HCT116 (cell line): ENCODE data around the gene TBXA2R. TPM values are rescaled to one million over a fixed set of nuclear protein-coding genes. Genes with fewer than 3 reads are reported as not detected.

ENCODE experiments used
- ATAC-seq: fragments of 200-7000 bp; cut with Tn5 transposase; 2 replicates; pipeline ENCODE4 v1.9.1; 2020; ENCODE audit warnings: mild to moderate bottlenecking, moderate library complexity
- BruUV-seq: library from RNA; stranded (reverse); fragments of 400-500 nt; replicated peaks from 2 replicates; lab custom pipeline; 2021; lab: Mats Ljungman, UMichigan
- CTCF ChIA-PET: fragments of 300-600 bp; sonication (Branson Sonifier 250); formaldehyde crosslinking; loops from one replicate; lab custom pipeline; 2021; ENCODE audit warnings: antibody characterized with exemption; lab: Charles Lee
- POLR2A ChIA-PET: fragments of 300-600, 350-600 bp; sonication (Branson Sonifier 250); formaldehyde crosslinking; loops from one replicate; lab custom pipeline; 2021; ENCODE audit warnings: antibody characterized with exemption; lab: Charles Lee
- RAD21 ChIA-PET, 2 experiments: fragments of 300-600 bp; sonication (Branson Sonifier 250); formaldehyde crosslinking; loops; one replicate each; lab custom pipeline; 2023; ENCODE audit warnings: low total read pairs in 2 of 2; ENCODE audit not compliant: uncharacterized antibody in 2 of 2, unreplicated experiment in 2 of 2, low non-redundant PET in 1 of 2; lab: Charles Lee
- DNase-seq: peaks from one replicate; pipeline ENCODE4 v3.0.0-alpha.2; 2010; ENCODE audit warnings: low read depth, low spot score
- H2AFZ ChIP-seq: fragments of 200-600 bp; shearing (Covaris generic), sonication (generic); 2 replicates; pipeline ENCODE4 v1.6.1; 2017; ENCODE audit warnings: low read depth, mixed run types, mixed read lengths, antibody characterized with exemption, low read length; ENCODE audit not compliant: poor library complexity, severe bottlenecking
- H3K27ac ChIP-seq: 2 replicates; pipeline ENCODE4 v1.5.1; 2012; ENCODE audit warnings: low read depth, low read length
- H3K27me3 ChIP-seq: fragments of 200-600 bp; sonication (generic); 2 replicates; pipeline ENCODE4 v1.6.1; 2016; ENCODE audit warnings: mixed run types, low read length, mixed read lengths; ENCODE audit not compliant: insufficient read depth
- H3K36me3 ChIP-seq, 2 experiments: fragments of 200-500 bp in 1 of 2; fragments of 200-600 bp in 1 of 2; sonication (Bioruptor generic) in 1 of 2; sonication (generic) in 1 of 2; 2 replicates each; pipeline versions ENCODE4 v1.5.1 to v1.6.1; 2014 to 2016; ENCODE audit warnings: low read length in 2 of 2, inconsistent platforms in 1 of 2, mixed read lengths in 1 of 2, mixed run types in 1 of 2; ENCODE audit not compliant: insufficient read depth in 2 of 2, control insufficient read depth in 1 of 2
- H3K4me1 ChIP-seq, 2 experiments: fragments of 200-600 bp in 1 of 2; sonication (generic) in 1 of 2; 2 replicates each; pipeline versions ENCODE4 v1.5.1 to v1.6.1; 2012 to 2017; ENCODE audit warnings: low read length in 2 of 2, inconsistent platforms in 1 of 2, mild to moderate bottlenecking in 1 of 2, mixed read lengths in 1 of 2, mixed run types in 1 of 2, moderate library complexity in 1 of 2; ENCODE audit not compliant: insufficient read depth in 2 of 2, control insufficient read depth in 1 of 2
- H3K4me2 ChIP-seq: fragments of 200-600 bp; sonication (generic); 2 replicates; pipeline ENCODE4 v1.6.1; 2017; ENCODE audit warnings: mixed run types, low read length, mixed read lengths
- H3K4me3 ChIP-seq, 2 experiments: fragments of 200-600 bp in 1 of 2; sonication (generic) in 1 of 2; replicated peaks in 1 of 2; 2 replicates each; pipeline ENCODE4 v1.5.1; 2011 to 2016; ENCODE audit warnings: low read length in 2 of 2, control low read depth in 1 of 2, low read depth in 1 of 2, mild to moderate bottlenecking in 1 of 2, mixed read lengths in 1 of 2, mixed run types in 1 of 2
- H3K79me2 ChIP-seq: fragments of 200-600 bp; sonication (generic); 2 replicates; pipeline ENCODE4 v1.6.1; 2017; ENCODE audit warnings: mild to moderate bottlenecking, mixed run types, low read length, moderate library complexity, mixed read lengths; ENCODE audit not compliant: insufficient read depth
- H3K9ac ChIP-seq: fragments of 200-600 bp; sonication (generic); 2 replicates; pipeline ENCODE4 v1.6.1; 2016; ENCODE audit warnings: low read length, mixed read lengths
- H3K9me2 ChIP-seq: fragments of 200-600 bp; sonication (generic), shearing (Covaris generic); 2 replicates; pipeline ENCODE4 v1.6.1; 2017; ENCODE audit warnings: mixed run types, mild to moderate bottlenecking, moderate library complexity; ENCODE audit not compliant: insufficient read depth
- H3K9me3 ChIP-seq, 2 experiments: fragments of 200-500 bp in 1 of 2; fragments of 200-600 bp in 1 of 2; sonication (Bioruptor generic) in 1 of 2; sonication (generic) in 1 of 2; 2 replicates each; pipeline ENCODE4 v1.6.1; 2014 to 2017; ENCODE audit warnings: low read length in 2 of 2, mixed read lengths in 2 of 2, inconsistent platforms in 1 of 2, low read depth in 1 of 2, mild to moderate bottlenecking in 1 of 2, mixed run types in 1 of 2, moderate library complexity in 1 of 2; ENCODE audit not compliant: control insufficient read depth in 1 of 2, insufficient read depth in 1 of 2
- H4K20me1 ChIP-seq: fragments of 200-600 bp; sonication (generic), shearing (Covaris generic); 2 replicates; pipeline ENCODE4 v1.6.1; 2017; ENCODE audit warnings: mixed run types, mild to moderate bottlenecking, moderate library complexity; ENCODE audit not compliant: insufficient read depth
- CBX3 ChIP-seq: IDR thresholded peaks from 2 replicates; pipeline ENCODE4 v1.6.1; 2012; ENCODE audit warnings: low read depth
- ELF1 ChIP-seq: IDR thresholded peaks from 2 replicates; pipeline ENCODE4 v1.6.1; 2012; ENCODE audit warnings: low read depth, borderline replicate concordance
- POLR2AphosphoS5 ChIP-seq: IDR thresholded peaks from 2 replicates; pipeline ENCODE4 v1.6.1; 2011; ENCODE audit warnings: mild to moderate bottlenecking, low read depth, low read length, moderate library complexity
- RAD21 ChIP-seq: IDR thresholded peaks from 2 replicates; pipeline ENCODE4 v1.6.1; 2012; ENCODE audit warnings: low read depth, mild to moderate bottlenecking
- TCF7L2 ChIP-seq: IDR thresholded peaks from 2 replicates; pipeline ENCODE4 v1.7.0; 2011; ENCODE audit warnings: borderline replicate concordance, inconsistent platforms; ENCODE audit not compliant: insufficient read depth, insufficient read length; ENCODE audit errors: extremely low read depth
- ZFX ChIP-seq: fragments of 450-650 bp; IDR thresholded peaks from 2 replicates; pipeline ENCODE4 v1.6.1; 2017
- intact Hi-C: fragments of 100-400 bp; cut with micrococcal nuclease; formaldehyde crosslinking; loops from 2 replicates; pipeline ENCODE4 v1.10.0; 2022
- total RNA-seq: library from RNA; stranded (reverse); gene quantifications from one replicate; pipeline ENCODE4 v1.2.1, GENCODE V29; 2021; ENCODE audit not compliant: unreplicated experiment
- TF ChIP-seq, protein P1 (sequence below): IDR thresholded peaks from 2 replicates; pipeline ENCODE4 v1.6.1; 2012; ENCODE audit warnings: low read depth
- TF ChIP-seq, protein P2 (sequence below): IDR thresholded peaks from 2 replicates; pipeline ENCODE4 v1.6.1; 2012

Gene TBXA2R
- total RNA-seq, 1 experiment from 2014 or later, result 2.3 TPM

- ChIA-PET RAD21 (no interaction called here), POLR2A (interaction anchor here (1.4 to 1.7 kb wide), 2 partner anchors 11 to 54 kb away, joined by 3 to 5 read pairs; no protein-coding TSS in a partner anchor), CTCF (no interaction called here)
- H3K4me2 ChIP-seq, result peak overlapping the region; percentile 97; the same call in 1 of the 2 replicates
- peaks cover 8% of the 10 kb centered on the region; the same call in 1 of the 2 replicates for H4K20me1 ChIP-seq
- TF ChIP-seq RAD21 (no peak), ZFX (no peak), TCF7L2 (no peak), POLR2AphosphoS5 (no peak), CBX3 (no peak), ELF1 (no peak)
- TF ChIP-seq, protein P1, sequence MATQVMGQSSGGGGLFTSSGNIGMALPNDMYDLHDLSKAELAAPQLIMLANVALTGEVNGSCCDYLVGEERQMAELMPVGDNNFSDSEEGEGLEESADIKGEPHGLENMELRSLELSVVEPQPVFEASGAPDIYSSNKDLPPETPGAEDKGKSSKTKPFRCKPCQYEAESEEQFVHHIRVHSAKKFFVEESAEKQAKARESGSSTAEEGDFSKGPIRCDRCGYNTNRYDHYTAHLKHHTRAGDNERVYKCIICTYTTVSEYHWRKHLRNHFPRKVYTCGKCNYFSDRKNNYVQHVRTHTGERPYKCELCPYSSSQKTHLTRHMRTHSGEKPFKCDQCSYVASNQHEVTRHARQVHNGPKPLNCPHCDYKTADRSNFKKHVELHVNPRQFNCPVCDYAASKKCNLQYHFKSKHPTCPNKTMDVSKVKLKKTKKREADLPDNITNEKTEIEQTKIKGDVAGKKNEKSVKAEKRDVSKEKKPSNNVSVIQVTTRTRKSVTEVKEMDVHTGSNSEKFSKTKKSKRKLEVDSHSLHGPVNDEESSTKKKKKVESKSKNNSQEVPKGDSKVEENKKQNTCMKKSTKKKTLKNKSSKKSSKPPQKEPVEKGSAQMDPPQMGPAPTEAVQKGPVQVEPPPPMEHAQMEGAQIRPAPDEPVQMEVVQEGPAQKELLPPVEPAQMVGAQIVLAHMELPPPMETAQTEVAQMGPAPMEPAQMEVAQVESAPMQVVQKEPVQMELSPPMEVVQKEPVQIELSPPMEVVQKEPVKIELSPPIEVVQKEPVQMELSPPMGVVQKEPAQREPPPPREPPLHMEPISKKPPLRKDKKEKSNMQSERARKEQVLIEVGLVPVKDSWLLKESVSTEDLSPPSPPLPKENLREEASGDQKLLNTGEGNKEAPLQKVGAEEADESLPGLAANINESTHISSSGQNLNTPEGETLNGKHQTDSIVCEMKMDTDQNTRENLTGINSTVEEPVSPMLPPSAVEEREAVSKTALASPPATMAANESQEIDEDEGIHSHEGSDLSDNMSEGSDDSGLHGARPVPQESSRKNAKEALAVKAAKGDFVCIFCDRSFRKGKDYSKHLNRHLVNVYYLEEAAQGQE, result no peak
- TF ChIP-seq, protein P2, sequence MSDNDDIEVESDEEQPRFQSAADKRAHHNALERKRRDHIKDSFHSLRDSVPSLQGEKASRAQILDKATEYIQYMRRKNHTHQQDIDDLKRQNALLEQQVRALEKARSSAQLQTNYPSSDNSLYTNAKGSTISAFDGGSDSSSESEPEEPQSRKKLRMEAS, result no peak
- no peak overlapping the region for H3K27ac ChIP-seq
- H2AFZ ChIP-seq, result no peak overlapping the region
- H3K9ac ChIP-seq, result no peak overlapping the region
- H3K9me2 ChIP-seq, result no peaks in the 10 kb centered on the region
- peaks cover 15 to 50% of the 10 kb centered on the region in 2 experiments for H3K4me1 ChIP-seq
- ATAC-seq (no peak), DNase-seq (no peak)
- peaks cover 68% of the 10 kb centered on the region for H3K79me2 ChIP-seq
- no peak overlapping the region for H3K4me3 ChIP-seq
- H3K36me3 ChIP-seq, result peaks cover 0 to 18% of the 10 kb centered on the region in 2 experiments; a peak in 1 of 4 replicates
- intact Hi-C loops, result no loop called here
- no peaks in the 10 kb centered on the region for H3K9me3 ChIP-seq
- H3K27me3 ChIP-seq, result no peaks in the 10 kb centered on the region
- BruUV-seq, result TSS peak; percentile 67
Observed at GRCh38 chr19:3554254-3555083, 52.2 kb downstream of the TBXA2R start.
